OCI-LY7 (cell line): ENCODE data around the gene CREB3L1. TPM values are rescaled to one million over a fixed set of nuclear protein-coding genes. Genes with fewer than 3 reads are reported as not detected.

Source experiments
- BruUV-seq: library from RNA; stranded (reverse); fragments of 400-500 nt; replicated peaks from 2 replicates; lab custom pipeline; 2021; lab: Mats Ljungman, UMichigan
- CTCF ChIA-PET: fragments of 300-600 bp; sonication (Branson Sonifier 250); formaldehyde crosslinking; loops from one replicate; lab custom pipeline; 2022; ENCODE audit warnings: antibody characterized with exemption; ENCODE audit not compliant: unreplicated experiment; lab: Charles Lee
- POLR2A ChIA-PET: fragments of 300-600 bp; sonication (Branson Sonifier 250); formaldehyde crosslinking; loops from one replicate; lab custom pipeline; 2022; ENCODE audit warnings: antibody characterized with exemption; lab: Charles Lee
- DNase-seq: peaks from one replicate; pipeline ENCODE4 v3.0.0-alpha.2; 2015; ENCODE audit warnings: low spot score
- H2AFZ ChIP-seq: fragments of 200-600 bp; sonication (generic), shearing (Covaris generic); 2 replicates; pipeline ENCODE4 v1.6.1; 2014; ENCODE audit warnings: mild to moderate bottlenecking, antibody characterized with exemption, low read length, moderate library complexity
- H3K27ac ChIP-seq: fragments of 200-600 bp; sonication (generic); 2 replicates; pipeline ENCODE4 v1.5.1; 2014; ENCODE audit warnings: mixed run types, low read depth, mild to moderate bottlenecking, moderate library complexity, low read length, inconsistent platforms; ENCODE audit not compliant: poor library complexity, severe bottlenecking
- H3K36me3 ChIP-seq: fragments of 200-600 bp; sonication (generic); 2 replicates; pipeline ENCODE4 v1.6.1; 2014; ENCODE audit warnings: mild to moderate bottlenecking, antibody characterized with exemption, low read length, moderate library complexity, mixed read lengths; ENCODE audit not compliant: insufficient read depth
- H3K4me1 ChIP-seq: fragments of 200-600 bp; sonication (generic); 2 replicates; pipeline ENCODE4 v1.5.1; 2014; ENCODE audit warnings: mild to moderate bottlenecking, low read length; ENCODE audit not compliant: insufficient read depth, poor library complexity, severe bottlenecking
- H3K4me2 ChIP-seq: fragments of 200-600 bp; sonication (generic); 2 replicates; pipeline ENCODE4 v1.6.1; 2014; ENCODE audit warnings: mild to moderate bottlenecking, low read length
- H3K4me3 ChIP-seq: fragments of 200-600 bp; sonication (generic); 2 replicates; pipeline ENCODE4 v1.5.1; 2014; ENCODE audit warnings: mild to moderate bottlenecking, low read depth, low read length; ENCODE audit not compliant: poor library complexity, severe bottlenecking
- H3K79me2 ChIP-seq: fragments of 200-600 bp; sonication (generic); 2 replicates; pipeline ENCODE4 v1.6.1; 2016; ENCODE audit warnings: low read depth, mild to moderate bottlenecking, low read length, moderate library complexity, mixed read lengths; ENCODE audit not compliant: insufficient read depth
- H3K9me2 ChIP-seq: fragments of 200-600 bp; sonication (generic); 2 replicates; pipeline ENCODE4 v1.6.1; 2016; ENCODE audit warnings: mild to moderate bottlenecking, low read length, mixed read lengths; ENCODE audit not compliant: insufficient read depth
- H3K9me3 ChIP-seq: fragments of 200-600 bp; sonication (generic); 2 replicates; pipeline ENCODE4 v1.6.1; 2014; ENCODE audit warnings: mild to moderate bottlenecking, mixed run types, low read length, mixed read lengths
- H4K20me1 ChIP-seq: fragments of 200-600 bp; sonication (generic); 2 replicates; pipeline ENCODE4 v1.6.1; 2014; ENCODE audit warnings: mild to moderate bottlenecking, antibody characterized with exemption, low read length, moderate library complexity, mixed read lengths; ENCODE audit not compliant: insufficient read depth
- CTCF ChIP-seq: fragments of 200-600 bp; sonication (generic); conservative IDR thresholded peaks from 2 replicates; pipeline ENCODE4 v1.5.1; 2014; ENCODE audit warnings: mild to moderate bottlenecking, antibody characterized with exemption, low read length, moderate library complexity, mixed read lengths
- EZH2phosphoT487 ChIP-seq: fragments of 200-600 bp; sonication (generic); IDR thresholded peaks from 2 replicates; pipeline ENCODE4 v1.6.1; 2018; ENCODE audit warnings: low read depth, borderline replicate concordance, mild to moderate bottlenecking, mixed run types, antibody characterized with exemption, low read length, moderate library complexity, mixed read lengths
- intact Hi-C: fragments of 100-400 bp; cut with micrococcal nuclease; formaldehyde crosslinking; loops from one replicate; pipeline ENCODE4 v1.10.0; 2022; ENCODE audit not compliant: unreplicated experiment
- total RNA-seq, 2 experiments: library from RNA; depleted of rRNA in 1 of 2; stranded (reverse); fragments of >200 nt in 1 of 2; shearing (Covaris generic) in 1 of 2; gene quantifications; 2 replicates each; pipeline ENCODE4 v1.2.3, GENCODE V29; 2014 to 2022

Gene CREB3L1
- total RNA-seq, 2 experiments from 2014 or later: 0.17 TPM; not detected in 1

- intact Hi-C loops: no loop called here
- no peaks in the 10 kb centered on the region for H4K20me1 ChIP-seq
- DNase-seq: no peak
- CTCF ChIA-PET: no interaction called here
- H3K4me2 ChIP-seq: no peak overlapping the region
- no peak overlapping the region for H2AFZ ChIP-seq
- POLR2A ChIA-PET: interaction anchor here (0.6 kb wide), 2 partner anchors 52 to 282 kb away, joined by 3 to 6 read pairs; no protein-coding TSS in a partner anchor
- H3K36me3 ChIP-seq: no peaks in the 10 kb centered on the region
- BruUV-seq: no TSS peak
- H3K9me2 ChIP-seq: no peaks in the 10 kb centered on the region
- TF ChIP-seq EZH2phosphoT487 (no peak), CTCF (no peak)
- no peaks in the 10 kb centered on the region for H3K9me3 ChIP-seq
- H3K79me2 ChIP-seq: no peaks in the 10 kb centered on the region
- no peak overlapping the region for H3K27ac ChIP-seq
- H3K4me1 ChIP-seq: no peaks in the 10 kb centered on the region
- no peak overlapping the region for H3K4me3 ChIP-seq
Measured at GRCh38 chr11:46259971-46260560, 17.4 kb upstream of the CREB3L1 start.

- Histone ChIP-seq H3K4me1 (no peaks in the 10 kb centered on the region), H3K79me2 (no peaks in the 10 kb centered on the region), H3K4me3 (no peak overlapping the region), H3K27ac (no peak overlapping the region), H3K9me2 (no peaks in the 10 kb centered on the region), H3K9me3 (no peaks in the 10 kb centered on the region), H3K4me2 (no peak overlapping the region), H4K20me1 (no peaks in the 10 kb centered on the region), H2AFZ (no peak overlapping the region), H3K36me3 (no peaks in the 10 kb centered on the region)
- ChIA-PET CTCF (no interaction called here), POLR2A (interaction anchor here (0.7 to 1.4 kb wide), 2 partner anchors 9 to 270 kb away, joined by 3 read pairs; no protein-coding TSS in a partner anchor)
- DNase-seq: no peak
- TF ChIP-seq CTCF (no peak), EZH2phosphoT487 (no peak)
- no TSS peak for BruUV-seq
- intact Hi-C loops: no loop called here
Measured at GRCh38 chr11:46263120-46263519, 14.3 kb upstream of the CREB3L1 start.

GRCh38 chr11:46264030-46264429 lies 13.4 kb upstream of the CREB3L1 start:
- no peaks in the 10 kb centered on the region for H3K4me1 ChIP-seq
- no peak for TF ChIP-seq CTCF
- TF ChIP-seq EZH2phosphoT487: no peak
- H3K4me2 ChIP-seq: no peak overlapping the region
- ChIA-PET POLR2A (interaction anchor here (1.0 to 1.1 kb wide), 2 partner anchors 9 to 81 kb away, joined by 3 to 4 read pairs; no protein-coding TSS in a partner anchor), CTCF (interaction anchor here (0.5 kb wide), 1 partner anchor 26 kb away, joined by 3 read pairs; no protein-coding TSS in a partner anchor)
- no peak overlapping the region for H2AFZ ChIP-seq
- DNase-seq: no peak
- H3K36me3 ChIP-seq: no peaks in the 10 kb centered on the region
- H3K4me3 ChIP-seq: no peak overlapping the region
- intact Hi-C loops: no loop called here
- H3K9me3 ChIP-seq: no peaks in the 10 kb centered on the region
- BruUV-seq: no TSS peak
- no peaks in the 10 kb centered on the region for H3K79me2 ChIP-seq
- H4K20me1 ChIP-seq: no peaks in the 10 kb centered on the region
- H3K9me2 ChIP-seq: no peaks in the 10 kb centered on the region
- H3K27ac ChIP-seq: no peak overlapping the region
